ENCODE measurements around the gene RASSF3. TPM values are rescaled to one million over a fixed set of nuclear protein-coding genes. Genes with fewer than 3 reads are reported as not detected.

Gene RASSF3
- total RNA-seq, 1 donor = 13.8 TPM

GRCh38 chr12:64740646-64741045 is 130.4 kb downstream of the RASSF3 start:
- Histone ChIP-seq H3K4me1 (ENCODE audit: insufficient read depth, low read length) (peaks cover 8% of the 10 kb centered on the region), H3K79me2 (ENCODE audit: insufficient read depth, low read length) (no peaks in the 10 kb centered on the region), H3K36me3 (ENCODE audit: insufficient read depth, low read length) (peaks cover 45% of the 10 kb centered on the region), H3K4me3 (ENCODE audit: insufficient read depth, low read length) (no peak overlapping the region), H3K4me2 (ENCODE audit: insufficient read depth, low read length) (no peak overlapping the region), H3K9me3 (ENCODE audit: low read depth, low read length) (no peaks in the 10 kb centered on the region), H2AFZ (ENCODE audit: low read length) (no peak overlapping the region), H3K27me3 (ENCODE audit: insufficient read depth, low read length) (no peaks in the 10 kb centered on the region), H4K20me1 (ENCODE audit: insufficient read depth, low read length) (no peaks in the 10 kb centered on the region), H3K27ac (ENCODE audit: low read depth, low read length) (no peak overlapping the region)
- DNase-seq (ENCODE audit: insufficient read length, low spot score, missing footprints) = no peak
- TF ChIP-seq CTCF (IDR thresholded peaks at IDR 0.05; ENCODE audit: extremely low read depth, low read depth, low read length) = no peak

- DNase-seq (ENCODE audit: insufficient read length, low spot score, missing footprints) = no peak
- TF ChIP-seq CTCF (IDR thresholded peaks at IDR 0.05; ENCODE audit: extremely low read depth, low read depth, low read length) = no peak
- H3K27me3 ChIP-seq (ENCODE audit: insufficient read depth, low read length) = no peaks in the 10 kb centered on the region
- H3K36me3 ChIP-seq (ENCODE audit: insufficient read depth, low read length) = peaks cover 42% of the 10 kb centered on the region
- H3K79me2 ChIP-seq (ENCODE audit: insufficient read depth, low read length) = peaks cover 3% of the 10 kb centered on the region
- no peak overlapping the region for H3K4me2 ChIP-seq (ENCODE audit: insufficient read depth, low read length)
- no peaks in the 10 kb centered on the region for H3K9me3 ChIP-seq (ENCODE audit: low read depth, low read length)
- no peak overlapping the region for H2AFZ ChIP-seq (ENCODE audit: low read length)
- peaks cover 20% of the 10 kb centered on the region for H3K4me1 ChIP-seq (ENCODE audit: insufficient read depth, low read length)
- H3K27ac ChIP-seq (ENCODE audit: low read depth, low read length) = no peak overlapping the region
- no peaks in the 10 kb centered on the region for H4K20me1 ChIP-seq (ENCODE audit: insufficient read depth, low read length)
- no peak overlapping the region for H3K4me3 ChIP-seq (ENCODE audit: insufficient read depth, low read length)
These were observed 132.1 kb downstream of the RASSF3 start for GRCh38 chr12:64742416-64742815.

- Histone ChIP-seq H2AFZ (ENCODE audit: low read length) (no peak overlapping the region), H3K4me1 (ENCODE audit: insufficient read depth, low read length) (peaks cover 25% of the 10 kb centered on the region), H3K27me3 (ENCODE audit: insufficient read depth, low read length) (no peaks in the 10 kb centered on the region), H4K20me1 (ENCODE audit: insufficient read depth, low read length) (no peaks in the 10 kb centered on the region), H3K27ac (ENCODE audit: low read depth, low read length) (no peak overlapping the region), H3K79me2 (ENCODE audit: insufficient read depth, low read length) (peaks cover 3% of the 10 kb centered on the region), H3K9me3 (ENCODE audit: low read depth, low read length) (no peaks in the 10 kb centered on the region), H3K4me3 (ENCODE audit: insufficient read depth, low read length) (no peak overlapping the region), H3K4me2 (ENCODE audit: insufficient read depth, low read length) (no peak overlapping the region), H3K36me3 (ENCODE audit: insufficient read depth, low read length) (peaks cover 42% of the 10 kb centered on the region)
- TF ChIP-seq CTCF (IDR thresholded peaks at IDR 0.05; ENCODE audit: extremely low read depth, low read depth, low read length) = no peak
- DNase-seq (ENCODE audit: insufficient read length, low spot score, missing footprints) = no peak
These were observed 132.9 kb downstream of the RASSF3 start for GRCh38 chr12:64743206-64743605.

GRCh38 chr12:64744422-64745258 is 134.3 kb downstream of the RASSF3 start:
- Histone ChIP-seq H3K4me3 (ENCODE audit: insufficient read depth, low read length) (no peak overlapping the region), H4K20me1 (ENCODE audit: insufficient read depth, low read length) (no peaks in the 10 kb centered on the region), H3K27ac (ENCODE audit: low read depth, low read length) (peak overlapping the region; percentile 7), H2AFZ (ENCODE audit: low read length) (no peak overlapping the region), H3K4me1 (ENCODE audit: insufficient read depth, low read length) (peaks cover 25% of the 10 kb centered on the region), H3K79me2 (ENCODE audit: insufficient read depth, low read length) (peaks cover 3% of the 10 kb centered on the region), H3K9me3 (ENCODE audit: low read depth, low read length) (no peaks in the 10 kb centered on the region), H3K4me2 (ENCODE audit: insufficient read depth, low read length) (peak overlapping the region; percentile 49), H3K36me3 (ENCODE audit: insufficient read depth, low read length) (peaks cover 38% of the 10 kb centered on the region), H3K27me3 (ENCODE audit: insufficient read depth, low read length) (no peaks in the 10 kb centered on the region)
- no peak for DNase-seq (ENCODE audit: insufficient read length, low spot score, missing footprints)
- no peak for TF ChIP-seq CTCF (IDR thresholded peaks at IDR 0.05; ENCODE audit: extremely low read depth, low read depth, low read length)

All from osteoblast (primary cell).